NB4 (cell line): ENCODE measurements around the gene ANKRD11.

ENCODE experiments used
- DNase-seq: peaks from one replicate; pipeline ENCODE4 v3.0.0; 2010; ENCODE audit warnings: low read depth
- H3K4me3 ChIP-seq: one replicate; pipeline ENCODE4 v1.5.1; 2011; ENCODE audit warnings: mild to moderate bottlenecking, low read depth, low read length, moderate library complexity
- MYC ChIP-seq: IDR thresholded peaks from 2 replicates; pipeline ENCODE4 v1.6.1; 2011; ENCODE audit warnings: low read depth, low read length
- POLR2A ChIP-seq: IDR thresholded peaks from 2 replicates; pipeline ENCODE4 v1.6.1; 2011; ENCODE audit warnings: mild to moderate bottlenecking; ENCODE audit not compliant: insufficient read length; ENCODE audit errors: extremely low read depth
- TF ChIP-seq, protein P1 (sequence below): IDR thresholded peaks from 2 replicates; pipeline ENCODE4 v1.6.1; 2011; ENCODE audit warnings: low read depth, low read length
- TF ChIP-seq, protein P2 (sequence below): IDR thresholded peaks from one replicate; pipeline ENCODE4 v1.5.1; 2012; ENCODE audit warnings: low read depth, low read length

ANKRD11 gene

DNA sequence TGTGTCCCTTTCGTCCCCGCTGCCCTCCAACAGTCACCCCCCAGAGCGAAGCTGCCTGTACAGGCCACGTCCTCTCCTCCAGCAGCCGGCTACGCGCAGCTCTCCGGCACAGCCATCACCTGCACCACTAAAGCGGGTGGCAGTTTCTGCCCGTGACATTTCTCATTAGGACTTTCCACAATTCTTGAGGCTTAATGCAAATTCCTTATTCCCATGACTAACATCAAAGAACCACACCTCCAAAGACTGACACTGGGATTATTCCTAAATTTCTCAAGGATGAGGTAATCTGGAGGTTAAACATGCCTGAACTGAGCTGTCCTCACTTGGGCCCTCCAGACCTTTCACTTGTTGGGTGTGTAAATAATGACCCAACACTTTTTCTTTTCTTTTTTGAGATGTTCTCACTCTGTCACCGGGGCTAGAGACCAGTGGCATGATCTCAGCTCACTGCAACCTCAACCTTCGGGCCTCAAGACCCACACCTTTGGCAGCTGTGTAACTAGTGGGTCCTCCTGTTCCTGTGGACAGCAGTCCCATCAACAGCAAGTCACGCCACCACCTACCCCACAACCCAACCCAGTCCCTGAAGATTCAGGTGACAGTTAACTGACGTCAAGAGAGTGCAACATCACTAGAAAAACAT, 11.7 kb downstream of the ANKRD11 start:
- TF ChIP-seq, protein P1, sequence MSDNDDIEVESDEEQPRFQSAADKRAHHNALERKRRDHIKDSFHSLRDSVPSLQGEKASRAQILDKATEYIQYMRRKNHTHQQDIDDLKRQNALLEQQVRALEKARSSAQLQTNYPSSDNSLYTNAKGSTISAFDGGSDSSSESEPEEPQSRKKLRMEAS = no peak
- TF ChIP-seq POLR2A (no peak), MYC (no peak)
- TF ChIP-seq, protein P2, sequence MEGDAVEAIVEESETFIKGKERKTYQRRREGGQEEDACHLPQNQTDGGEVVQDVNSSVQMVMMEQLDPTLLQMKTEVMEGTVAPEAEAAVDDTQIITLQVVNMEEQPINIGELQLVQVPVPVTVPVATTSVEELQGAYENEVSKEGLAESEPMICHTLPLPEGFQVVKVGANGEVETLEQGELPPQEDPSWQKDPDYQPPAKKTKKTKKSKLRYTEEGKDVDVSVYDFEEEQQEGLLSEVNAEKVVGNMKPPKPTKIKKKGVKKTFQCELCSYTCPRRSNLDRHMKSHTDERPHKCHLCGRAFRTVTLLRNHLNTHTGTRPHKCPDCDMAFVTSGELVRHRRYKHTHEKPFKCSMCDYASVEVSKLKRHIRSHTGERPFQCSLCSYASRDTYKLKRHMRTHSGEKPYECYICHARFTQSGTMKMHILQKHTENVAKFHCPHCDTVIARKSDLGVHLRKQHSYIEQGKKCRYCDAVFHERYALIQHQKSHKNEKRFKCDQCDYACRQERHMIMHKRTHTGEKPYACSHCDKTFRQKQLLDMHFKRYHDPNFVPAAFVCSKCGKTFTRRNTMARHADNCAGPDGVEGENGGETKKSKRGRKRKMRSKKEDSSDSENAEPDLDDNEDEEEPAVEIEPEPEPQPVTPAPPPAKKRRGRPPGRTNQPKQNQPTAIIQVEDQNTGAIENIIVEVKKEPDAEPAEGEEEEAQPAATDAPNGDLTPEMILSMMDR = no peak
- H3K4me3 ChIP-seq = no peak overlapping the region
- no peak for DNase-seq

DNA sequence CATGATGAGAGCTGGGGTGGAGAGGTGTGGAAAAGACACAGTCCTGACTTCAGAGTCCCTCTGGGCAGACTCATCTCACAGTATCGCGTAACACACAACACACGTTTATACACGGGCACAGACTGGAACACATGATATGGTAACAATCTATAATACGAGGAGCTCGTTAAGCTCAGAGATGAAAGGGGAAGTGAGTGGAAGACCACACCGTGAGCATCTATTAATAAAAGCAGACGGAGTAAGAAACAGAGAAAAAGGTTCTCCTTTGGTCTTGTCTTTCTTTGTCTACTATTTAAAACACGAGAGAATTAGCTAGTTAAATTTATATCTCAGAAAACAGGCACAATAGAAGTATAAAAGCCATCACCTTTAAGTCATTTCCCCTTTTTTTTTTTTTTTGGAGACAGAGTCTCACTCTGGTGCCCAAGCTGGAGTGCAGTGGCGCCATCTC, 13.5 kb downstream of the ANKRD11 start:
- TF ChIP-seq, protein P1 = 0 out of 2 replicates have a peak, but pooled peaks have one; percentile 8
- TF ChIP-seq POLR2A (no peak), MYC (no peak)
- TF ChIP-seq, protein P2 = no peak
- no peak overlapping the region for H3K4me3 ChIP-seq
- peak; percentile 59 for DNase-seq

DNA sequence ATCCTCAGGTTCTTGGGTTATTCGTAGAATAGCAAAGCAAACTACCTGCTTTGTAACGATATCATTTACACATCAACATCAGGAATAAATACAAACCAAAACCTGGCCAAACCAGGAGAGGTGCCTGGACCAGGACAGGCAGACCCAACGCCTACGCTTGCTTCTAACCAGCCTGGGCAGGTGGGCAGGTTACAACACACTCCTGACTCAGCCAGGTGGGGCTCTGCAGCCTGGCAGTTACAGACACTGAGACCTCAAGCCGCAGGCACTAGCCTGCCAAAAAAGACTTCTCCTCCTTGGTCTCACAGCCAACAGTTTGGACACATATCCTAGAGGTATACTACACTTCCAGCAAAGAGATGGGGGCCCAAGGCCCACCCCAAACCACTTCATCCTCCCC, 14.0 kb downstream of the ANKRD11 start:
- H3K4me3 ChIP-seq = no peak overlapping the region
- TF ChIP-seq, protein P2 = no peak
- TF ChIP-seq, protein P1 = no peak
- no peak for TF ChIP-seq POLR2A
- no peak for TF ChIP-seq MYC
- DNase-seq = no peak

- DNase-seq = no peak
- H3K4me3 ChIP-seq = no peak overlapping the region
- TF ChIP-seq POLR2A = no peak
- TF ChIP-seq MYC = no peak
- TF ChIP-seq, protein P2 = no peak
- TF ChIP-seq, protein P1 = no peak
Measured at GRCh38 chr16:89475144-89475543, 15.2 kb downstream of the ANKRD11 start.

DNA sequence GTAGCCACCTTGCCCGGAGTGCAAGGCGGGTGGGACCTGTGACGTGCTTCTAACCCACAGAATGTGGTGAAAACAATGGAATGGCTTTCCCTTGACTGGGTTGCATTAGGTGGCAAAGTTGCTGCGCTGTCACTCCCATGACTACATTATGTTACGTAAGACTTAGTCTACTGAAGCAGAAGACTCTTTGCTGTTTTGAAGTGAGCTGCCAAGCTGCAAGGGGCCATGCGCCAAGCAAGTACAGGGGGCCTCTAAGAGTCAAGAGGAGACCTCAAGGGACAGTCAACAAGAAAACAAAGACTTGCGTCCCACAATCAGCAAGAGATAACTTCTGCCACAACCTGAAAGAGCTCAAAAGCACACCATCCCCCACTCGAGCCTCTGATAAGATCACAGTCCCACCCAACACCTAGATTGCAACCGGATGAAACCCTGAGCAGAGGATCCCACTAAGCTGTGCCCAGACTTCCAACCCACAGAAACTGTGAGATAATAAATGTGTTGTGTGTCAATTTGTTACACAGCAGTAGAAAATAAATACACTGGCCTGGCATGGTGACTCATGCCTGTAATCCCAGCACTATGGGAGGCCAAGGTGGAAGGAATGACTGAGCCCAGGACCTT, 16.5 kb downstream of the ANKRD11 start:
- H3K4me3 ChIP-seq = no peak overlapping the region
- TF ChIP-seq MYC = no peak
- TF ChIP-seq, protein P2 = no peak
- TF ChIP-seq, protein P1 = no peak
- no peak for TF ChIP-seq POLR2A
- DNase-seq = peak; percentile 81
